K562 (cell line): Measurements from ENCODE around the gene PHF14. TPM values are rescaled to one million over a fixed set of nuclear protein-coding genes. Genes with fewer than 3 reads are reported as not detected.

Experiments used
- ATAC-seq: fragments of 200-7000 bp; cut with Tn5 transposase; 3 replicates; pipeline ENCODE4 v1.9.1; 2020; ENCODE audit warnings: moderate library complexity
- BruUV-seq: library from RNA; stranded (reverse); fragments of 400-500 nt; replicated peaks from 2 replicates; lab custom pipeline; 2021; lab: Mats Ljungman, UMichigan
- CTCF ChIA-PET: fragments of 300-600 bp; formaldehyde crosslinking; extraction: SDS; loops from one replicate; lab custom pipeline; 2021; ENCODE audit warnings: low intra/inter-chr PET ratio; lab: Yijun Ruan, JAX
- POLR2A ChIA-PET: fragments of 300-600, 350-650 bp; sonication (Branson Sonifier 250); formaldehyde crosslinking; extraction: SDS; loops from one replicate; lab custom pipeline; 2021; ENCODE audit warnings: antibody characterized with exemption, inconsistent platforms; lab: Yijun Ruan, JAX
- DNase-seq, 4 experiments: peaks; one replicate each; pipeline versions ENCODE4 v3.0.0 to v3.0.0-alpha.2; 2011 to 2018; ENCODE audit warnings: low spot score in 3 of 4, mixed read lengths in 3 of 4; ENCODE audit errors: extremely low read depth in 1 of 4
- FAIRE-seq: peaks from 2 replicates; lab custom pipeline; 2011; peaks lifted over from hg19 to GRCh38; lab: Jason Lieb, UNC
- H2AFZ ChIP-seq: 2 replicates; pipeline ENCODE4 v1.6.0; 2011; ENCODE audit warnings: low read depth, low read length, control low read depth, inconsistent platforms
- H3K27ac ChIP-seq: fragments of 200-600 bp; 3 replicates; pipeline ENCODE4 v1.8.0; 2011; ENCODE audit warnings: low read depth, mild to moderate bottlenecking, control low read depth, inconsistent platforms, low read length, moderate library complexity, mixed read lengths; ENCODE audit errors: extremely low read depth
- H3K27me3 ChIP-seq, 2 experiments: fragments of 300-600 bp in 1 of 2; 2 replicates in 1 of 2; 3 replicates in 1 of 2; pipeline versions ENCODE4 v1.6.0 to v1.8.0; 2011; ENCODE audit warnings: inconsistent platforms in 2 of 2, low read length in 2 of 2, mild to moderate bottlenecking in 1 of 2, mixed read lengths in 1 of 2, moderate library complexity in 1 of 2; ENCODE audit not compliant: control insufficient read depth in 2 of 2, insufficient read depth in 2 of 2
- H3K36me3 ChIP-seq: fragments of 300-600 bp; 3 replicates; pipeline ENCODE4 v1.8.0; 2011; ENCODE audit warnings: mild to moderate bottlenecking, low read length, inconsistent platforms; ENCODE audit not compliant: control insufficient read depth, insufficient read depth
- H3K4me1 ChIP-seq, 2 experiments: fragments of 200-600 bp in 1 of 2; replicated peaks in 1 of 2; 2 replicates in 1 of 2; 3 replicates in 1 of 2; pipeline versions ENCODE4 v1.5.1 to v1.8.0; 2011; ENCODE audit warnings: inconsistent platforms in 2 of 2, low read length in 2 of 2, mild to moderate bottlenecking in 1 of 2, mixed read lengths in 1 of 2, moderate library complexity in 1 of 2; ENCODE audit not compliant: control insufficient read depth in 2 of 2, insufficient read depth in 2 of 2
- H3K4me2 ChIP-seq: 2 replicates; pipeline ENCODE4 v1.6.1; 2011; ENCODE audit warnings: low read length, control low read depth, inconsistent platforms, mixed read lengths; ENCODE audit not compliant: insufficient read depth
- H3K4me3 ChIP-seq: fragments of 200-600 bp; sonication (generic), shearing (Covaris generic); 2 replicates; pipeline ENCODE4 v1.5.1; 2016; ENCODE audit warnings: control low read depth, inconsistent platforms
- H3K79me2 ChIP-seq: fragments of 200-600 bp; 3 replicates; pipeline ENCODE4 v1.8.0; 2011; ENCODE audit warnings: low read length, inconsistent platforms; ENCODE audit not compliant: control insufficient read depth, insufficient read depth
- H3K9ac ChIP-seq, 2 experiments: 2 replicates each; pipeline versions ENCODE4 v1.6.0 to v1.6.1; 2011; ENCODE audit warnings: low read depth in 2 of 2, low read length in 2 of 2, control low read depth in 1 of 2, inconsistent platforms in 1 of 2, mild to moderate bottlenecking in 1 of 2, mixed read lengths in 1 of 2; ENCODE audit not compliant: insufficient read depth in 1 of 2
- H3K9me1 ChIP-seq: one replicate; pipeline ENCODE4 v1.6.0; 2011; ENCODE audit warnings: inconsistent platforms, mild to moderate bottlenecking, low read length, moderate library complexity; ENCODE audit not compliant: control insufficient read depth, insufficient read depth
- H3K9me3 ChIP-seq: replicated peaks from 2 replicates; pipeline ENCODE4 v1.5.1; 2011; ENCODE audit warnings: low read depth, low read length, inconsistent platforms; ENCODE audit not compliant: control insufficient read depth, insufficient read depth
- H4K20me1 ChIP-seq: replicated peaks from 2 replicates; pipeline ENCODE4 v1.6.1; 2011; ENCODE audit warnings: low read length, inconsistent platforms, mixed read lengths; ENCODE audit not compliant: control insufficient read depth, insufficient read depth
- ARID2 ChIP-seq: fragments of 450-650 bp; IDR thresholded peaks from 2 replicates; pipeline ENCODE4 v1.6.1; 2017; ENCODE audit warnings: antibody characterized with exemption, mild to moderate bottlenecking
- BRD4 ChIP-seq: fragments of 200-600 bp; sonication (generic); IDR thresholded peaks from 2 replicates; pipeline ENCODE4 v1.6.1; 2017; ENCODE audit warnings: inconsistent platforms
- CTBP1 ChIP-seq: fragments of 450-650 bp; IDR thresholded peaks from 2 replicates; pipeline ENCODE4 v1.6.1; 2016; ENCODE audit warnings: borderline replicate concordance
- IRF2 ChIP-seq: sonication (generic); formaldehyde crosslinking; IDR thresholded peaks from 2 replicates; pipeline ENCODE4 v1.8.1; 2022; ENCODE audit warnings: mild to moderate bottlenecking, missing genetic modification reagents
- KDM1A ChIP-seq, 2 experiments: fragments of 450-650 bp; IDR thresholded peaks; 2 replicates each; pipeline ENCODE4 v1.6.1; 2016; ENCODE audit warnings: mild to moderate bottlenecking in 2 of 2
- NELFE ChIP-seq: IDR thresholded peaks from 2 replicates; pipeline ENCODE4 v1.6.1; 2011; ENCODE audit warnings: mild to moderate bottlenecking; ENCODE audit not compliant: insufficient read depth, insufficient read length
- POLR2A ChIP-seq: fragments of 450-650 bp; conservative IDR thresholded peaks from 2 replicates; pipeline ENCODE4 v1.6.1; 2016
- PTBP1 ChIP-seq: fragments of 200-400 bp; formaldehyde crosslinking; IDR thresholded peaks from 2 replicates; pipeline ENCODE4 v1.6.1; 2017; ENCODE audit warnings: low read depth, low read length
- RBM25 ChIP-seq: fragments of 200-400 bp; formaldehyde crosslinking; IDR thresholded peaks from 2 replicates; pipeline ENCODE4 v1.6.1; 2018; ENCODE audit warnings: low read length, low read depth, moderate library complexity; ENCODE audit not compliant: severe bottlenecking
- SREBF2 ChIP-seq: sonication (generic); formaldehyde crosslinking; IDR thresholded peaks from 2 replicates; pipeline ENCODE4 v1.4.0; 2020; ENCODE audit warnings: mild to moderate bottlenecking, missing genetic modification reagents
- ZBTB7A ChIP-seq: IDR thresholded peaks from 2 replicates; pipeline ENCODE4 v1.6.1; 2011; ENCODE audit warnings: low read depth, mild to moderate bottlenecking, low read length, moderate library complexity, borderline replicate concordance; ENCODE audit not compliant: control insufficient read depth
- ZNF695 ChIP-seq: fragments of 450-650 bp; formaldehyde crosslinking; IDR thresholded peaks from 2 replicates; pipeline ENCODE4 v1.4.0; 2020; ENCODE audit warnings: mild to moderate bottlenecking, moderate library complexity
- ZNF785 ChIP-seq: fragments of 250-450 bp; sonication (Bioruptor Pico); IDR thresholded peaks from 2 replicates; pipeline ENCODE4 v1.4.0; 2020; ENCODE audit warnings: mild to moderate bottlenecking
- WGBS: fragments of 100-300 bp; shearing (Covaris generic); methylation state at CpG from one replicate; pipeline ENCODE4 v1.1.6; 2016; ENCODE audit warnings: low coverage, mixed read lengths; ENCODE audit not compliant: insufficient coverage; ENCODE audit errors: missing lambda C conversion rate; 5-methylcytosine and 5-hydroxymethylcytosine counted together
- in situ Hi-C: fragments of 300-500 bp; cut with MboI; formaldehyde crosslinking; loops from 4 replicates; pipeline ENCODE4 v1.15.0; 2018; ENCODE audit warnings: inconsistent platforms, mixed read lengths
- intact Hi-C: fragments of 100-400 bp; cut with micrococcal nuclease; formaldehyde crosslinking; loops from 2 replicates; pipeline ENCODE4 v1.14.2; 2022
- polyA plus RNA-seq, 8 experiments: library from polyadenylated mRNA; depleted of rRNA in 4 of 8; stranded (reverse) in 5 of 8; unstranded in 3 of 8; fragments of >200 nt; fragmentation: Nextera tagmentation in 2 of 8; fragmentation: Illumina TruSeq in 1 of 8; extraction: Ambion mirVana in 2 of 8; extraction: Trizol in 1 of 8; gene quantifications; 2 replicates each; pipeline versions ENCODE4 v1.2.1 to v1.2.3, GENCODE V29; 2011 to 2014; ENCODE audit warnings: inconsistent platforms in 1 of 8, missing spikeins in 1 of 8
- total RNA-seq, 7 experiments: library from RNA; depleted of rRNA in 6 of 7; stranded (reverse); fragments of >200 nt in 6 of 7; fragmentation: Illumina TruSeq in 2 of 7; extraction: Trizol in 2 of 7; gene quantifications; 2 replicates each; pipeline versions ENCODE4 v1.2.1 to v1.2.3, GENCODE V29; 2011 to 2021; ENCODE audit warnings: low replicate concordance in 1 of 7
- TF ChIP-seq, protein P1 (sequence below): sonication (generic); formaldehyde crosslinking; IDR thresholded peaks from 2 replicates; pipeline ENCODE4 v1.8.1; 2023; ENCODE audit warnings: mild to moderate bottlenecking, missing genetic modification reagents
- TF ChIP-seq, protein P2 (sequence below): fragments of 150-350 bp; IDR thresholded peaks from 2 replicates; pipeline ENCODE4 v1.6.1; 2014; ENCODE audit warnings: low read depth, mild to moderate bottlenecking, low read length, borderline replicate concordance
- TF ChIP-seq, protein P3 (sequence below): fragments of 250-450 bp; sonication (Bioruptor Pico); IDR thresholded peaks from 2 replicates; pipeline ENCODE4 v1.4.0; 2020; ENCODE audit warnings: mild to moderate bottlenecking, moderate library complexity, borderline replicate concordance

PHF14 gene
- total and polyA plus RNA-seq, 9 of the 15 experiments (the other 6 are each of a cell fraction or from before 2014, with no cell fraction given): 27.5 to 67.6 (median 41.4) TPM

DNA sequence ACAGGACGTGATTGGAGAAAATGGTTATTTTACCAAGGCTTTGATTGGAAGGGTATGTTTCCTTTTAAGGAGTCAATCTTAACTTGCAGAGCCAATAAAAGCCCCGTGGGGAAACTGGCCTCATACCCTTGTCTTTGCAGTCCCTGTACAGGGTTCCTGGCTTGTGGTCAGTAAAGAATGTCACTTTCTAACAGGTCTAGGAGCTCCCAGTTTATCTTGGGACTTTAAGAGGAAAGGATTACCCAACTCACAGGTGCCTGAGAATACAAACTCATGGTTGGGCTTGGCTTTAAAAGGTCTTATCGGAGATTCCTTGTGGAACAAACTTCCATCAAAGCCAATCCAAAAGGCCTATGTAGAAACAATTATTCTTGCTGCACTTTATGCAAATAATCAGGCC, 221.8 kb downstream of the PHF14 start:
- CTCF ChIA-PET: no interaction called here
- intact Hi-C loops (no loop called here), in situ Hi-C loops (no loop called here)
- Histone ChIP-seq H3K36me3 (no peaks in the 10 kb centered on the region), H3K9me3 (no peaks in the 10 kb centered on the region), H3K79me2 (no peaks in the 10 kb centered on the region), H3K4me1 (peaks cover 0 to 4% of the 10 kb centered on the region in 2 experiments; a peak in 1 of 5 replicates), H3K9ac (no peak overlapping the region), H3K4me3 (no peak overlapping the region), H3K27me3 (peaks cover 0 to 6% of the 10 kb centered on the region in 2 experiments; a peak in 3 of 5 replicates), H2AFZ (no peak overlapping the region), H3K4me2 (no peak overlapping the region), H3K9me1 (no peaks in the 10 kb centered on the region), H4K20me1 (no peaks in the 10 kb centered on the region), H3K27ac (no peak overlapping the region)
- 3% methylated on average over 3 of the region's 3 CpGs for WGBS
- DNase-seq (no peak), ATAC-seq (no peak), FAIRE-seq (no peak)
- POLR2A ChIA-PET: interaction anchor here (0.6 to 1.4 kb wide), 3 partner anchors 9 to 338 kb away, joined by 3 to 4 read pairs (median 3); no protein-coding TSS in a partner anchor
- no TSS peak for BruUV-seq
- TF ChIP-seq BRD4: no peak
- no peak for TF ChIP-seq IRF2
- TF ChIP-seq NELFE: no peak
- TF ChIP-seq SREBF2 (CRISPR knock-in tag): no peak
- TF ChIP-seq POLR2A: no peak
- TF ChIP-seq RBM25: no peak
- TF ChIP-seq, protein P1, sequence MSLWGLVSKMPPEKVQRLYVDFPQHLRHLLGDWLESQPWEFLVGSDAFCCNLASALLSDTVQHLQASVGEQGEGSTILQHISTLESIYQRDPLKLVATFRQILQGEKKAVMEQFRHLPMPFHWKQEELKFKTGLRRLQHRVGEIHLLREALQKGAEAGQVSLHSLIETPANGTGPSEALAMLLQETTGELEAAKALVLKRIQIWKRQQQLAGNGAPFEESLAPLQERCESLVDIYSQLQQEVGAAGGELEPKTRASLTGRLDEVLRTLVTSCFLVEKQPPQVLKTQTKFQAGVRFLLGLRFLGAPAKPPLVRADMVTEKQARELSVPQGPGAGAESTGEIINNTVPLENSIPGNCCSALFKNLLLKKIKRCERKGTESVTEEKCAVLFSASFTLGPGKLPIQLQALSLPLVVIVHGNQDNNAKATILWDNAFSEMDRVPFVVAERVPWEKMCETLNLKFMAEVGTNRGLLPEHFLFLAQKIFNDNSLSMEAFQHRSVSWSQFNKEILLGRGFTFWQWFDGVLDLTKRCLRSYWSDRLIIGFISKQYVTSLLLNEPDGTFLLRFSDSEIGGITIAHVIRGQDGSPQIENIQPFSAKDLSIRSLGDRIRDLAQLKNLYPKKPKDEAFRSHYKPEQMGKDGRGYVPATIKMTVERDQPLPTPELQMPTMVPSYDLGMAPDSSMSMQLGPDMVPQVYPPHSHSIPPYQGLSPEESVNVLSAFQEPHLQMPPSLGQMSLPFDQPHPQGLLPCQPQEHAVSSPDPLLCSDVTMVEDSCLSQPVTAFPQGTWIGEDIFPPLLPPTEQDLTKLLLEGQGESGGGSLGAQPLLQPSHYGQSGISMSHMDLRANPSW (CRISPR knock-in tag): no peak
- TF ChIP-seq, protein P2, sequence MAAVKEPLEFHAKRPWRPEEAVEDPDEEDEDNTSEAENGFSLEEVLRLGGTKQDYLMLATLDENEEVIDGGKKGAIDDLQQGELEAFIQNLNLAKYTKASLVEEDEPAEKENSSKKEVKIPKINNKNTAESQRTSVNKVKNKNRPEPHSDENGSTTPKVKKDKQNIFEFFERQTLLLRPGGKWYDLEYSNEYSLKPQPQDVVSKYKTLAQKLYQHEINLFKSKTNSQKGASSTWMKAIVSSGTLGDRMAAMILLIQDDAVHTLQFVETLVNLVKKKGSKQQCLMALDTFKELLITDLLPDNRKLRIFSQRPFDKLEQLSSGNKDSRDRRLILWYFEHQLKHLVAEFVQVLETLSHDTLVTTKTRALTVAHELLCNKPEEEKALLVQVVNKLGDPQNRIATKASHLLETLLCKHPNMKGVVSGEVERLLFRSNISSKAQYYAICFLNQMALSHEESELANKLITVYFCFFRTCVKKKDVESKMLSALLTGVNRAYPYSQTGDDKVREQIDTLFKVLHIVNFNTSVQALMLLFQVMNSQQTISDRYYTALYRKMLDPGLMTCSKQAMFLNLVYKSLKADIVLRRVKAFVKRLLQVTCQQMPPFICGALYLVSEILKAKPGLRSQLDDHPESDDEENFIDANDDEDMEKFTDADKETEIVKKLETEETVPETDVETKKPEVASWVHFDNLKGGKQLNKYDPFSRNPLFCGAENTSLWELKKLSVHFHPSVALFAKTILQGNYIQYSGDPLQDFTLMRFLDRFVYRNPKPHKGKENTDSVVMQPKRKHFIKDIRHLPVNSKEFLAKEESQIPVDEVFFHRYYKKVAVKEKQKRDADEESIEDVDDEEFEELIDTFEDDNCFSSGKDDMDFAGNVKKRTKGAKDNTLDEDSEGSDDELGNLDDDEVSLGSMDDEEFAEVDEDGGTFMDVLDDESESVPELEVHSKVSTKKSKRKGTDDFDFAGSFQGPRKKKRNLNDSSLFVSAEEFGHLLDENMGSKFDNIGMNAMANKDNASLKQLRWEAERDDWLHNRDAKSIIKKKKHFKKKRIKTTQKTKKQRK: no peak
- no peak for TF ChIP-seq ZBTB7A
- TF ChIP-seq, protein P3, sequence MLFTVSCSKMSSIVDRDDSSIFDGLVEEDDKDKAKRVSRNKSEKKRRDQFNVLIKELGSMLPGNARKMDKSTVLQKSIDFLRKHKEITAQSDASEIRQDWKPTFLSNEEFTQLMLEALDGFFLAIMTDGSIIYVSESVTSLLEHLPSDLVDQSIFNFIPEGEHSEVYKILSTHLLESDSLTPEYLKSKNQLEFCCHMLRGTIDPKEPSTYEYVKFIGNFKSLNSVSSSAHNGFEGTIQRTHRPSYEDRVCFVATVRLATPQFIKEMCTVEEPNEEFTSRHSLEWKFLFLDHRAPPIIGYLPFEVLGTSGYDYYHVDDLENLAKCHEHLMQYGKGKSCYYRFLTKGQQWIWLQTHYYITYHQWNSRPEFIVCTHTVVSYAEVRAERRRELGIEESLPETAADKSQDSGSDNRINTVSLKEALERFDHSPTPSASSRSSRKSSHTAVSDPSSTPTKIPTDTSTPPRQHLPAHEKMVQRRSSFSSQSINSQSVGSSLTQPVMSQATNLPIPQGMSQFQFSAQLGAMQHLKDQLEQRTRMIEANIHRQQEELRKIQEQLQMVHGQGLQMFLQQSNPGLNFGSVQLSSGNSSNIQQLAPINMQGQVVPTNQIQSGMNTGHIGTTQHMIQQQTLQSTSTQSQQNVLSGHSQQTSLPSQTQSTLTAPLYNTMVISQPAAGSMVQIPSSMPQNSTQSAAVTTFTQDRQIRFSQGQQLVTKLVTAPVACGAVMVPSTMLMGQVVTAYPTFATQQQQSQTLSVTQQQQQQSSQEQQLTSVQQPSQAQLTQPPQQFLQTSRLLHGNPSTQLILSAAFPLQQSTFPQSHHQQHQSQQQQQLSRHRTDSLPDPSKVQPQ (CRISPR knock-in tag): no peak
- no peak for TF ChIP-seq PTBP1
- TF ChIP-seq ARID2: no peak
- no peak for TF ChIP-seq ZNF785
- no peak for TF ChIP-seq CTBP1
- no peak for TF ChIP-seq KDM1A (IDR thresholded peaks at IDR 0.05)
- TF ChIP-seq ZNF695: no peak
